Ovary (tissue), 9 donors: ENCODE data around the gene GOLGA3. TPM values are rescaled to one million over a fixed set of nuclear protein-coding genes. Genes with fewer than 3 reads are reported as not detected.

ENCODE experiments used
- DNase-seq, 5 donors: peaks; one replicate each; pipeline ENCODE4 v3.0.0-alpha.2; 2019 to 2020
- H3K27ac ChIP-seq, 2 donors: fragments of 200-600 bp; one replicate each; pipeline versions ENCODE4 v1.5.1 to v1.8.0; 2019 to 2022
- H3K27me3 ChIP-seq: fragments of 200-600 bp; one replicate; pipeline ENCODE4 v1.8.0; 2022
- H3K36me3 ChIP-seq: fragments of 200-600 bp; sonication (generic); one replicate; pipeline ENCODE4 v1.5.1; 2019
- H3K4me1 ChIP-seq: one replicate; pipeline ENCODE4 v1.8.1; 2013; ENCODE audit warnings: mild to moderate bottlenecking, moderate library complexity; ENCODE audit not compliant: insufficient read depth
- H3K4me3 ChIP-seq: fragments of 200-600 bp; sonication (generic); one replicate; pipeline ENCODE4 v1.5.1; 2017
- H3K9me3 ChIP-seq, 2 donors: fragments of 200-600 bp in 1 of 2; sonication (generic) in 1 of 2; one replicate each; pipeline versions ENCODE4 v1.5.1 to v1.8.1; 2013 to 2019; ENCODE audit warnings: mild to moderate bottlenecking in 1 of 2, moderate library complexity in 1 of 2
- CTCF ChIP-seq, 3 donors: fragments of 450-650 bp in 2 of 3; fragments of 200-600 bp in 1 of 3; IDR thresholded peaks; one replicate each; pipeline versions ENCODE4 v1.5.1 to v1.8.0; 2016 to 2022; ENCODE audit warnings: antibody characterized with exemption in 3 of 3, mild to moderate bottlenecking in 1 of 3
- EP300 ChIP-seq: sonication (generic); formaldehyde crosslinking; IDR thresholded peaks from one replicate; pipeline ENCODE4 v1.6.1; 2017; ENCODE audit warnings: antibody characterized with exemption
- POLR2A ChIP-seq: fragments of 450-650 bp; IDR thresholded peaks from one replicate; pipeline ENCODE4 v1.6.1; 2017; ENCODE audit warnings: antibody characterized with exemption, mild to moderate bottlenecking, moderate library complexity
- WGBS, 3 donors: extraction: QIAGEN DNeasy Blood & Tissue Kit in 1 of 3; methylation state at CpG; one replicate each; pipeline versions ENCODE4 v1.1.5 to v1.1.7; 2013 to 2017; 5-methylcytosine and 5-hydroxymethylcytosine counted together
- intact Hi-C, 4 donors: fragments of 100-400 bp; cut with DNase I; formaldehyde crosslinking; loops; one replicate each; pipeline versions ENCODE4 v1.11.0 to v1.15.1; 2022 to 2023
- polyA plus RNA-seq, 2 donors: library from polyadenylated mRNA; stranded (reverse); fragments of 200-250 nt in 1 of 2; fragments of 350-450 nt in 1 of 2; fragmentation: Illumina TruSeq in 1 of 2; extraction: RNeasy Lipid Tissue Mini Kit (QIAGEN cat#74804) in 1 of 2; gene quantifications; one replicate each; pipeline ENCODE4 v1.2.3, GENCODE V29; 2013 to 2014
- total RNA-seq, 7 donors: library from RNA; depleted of rRNA in 2 of 7; stranded (reverse); fragments of >200 nt in 2 of 7; fragmentation: NEBNext Ultra II Directional in 3 of 7; extraction: Animal tissue kit (Norgen Biotek cat#: 25700) in 3 of 7; gene quantifications; one replicate each; pipeline versions ENCODE4 v1.1.0 to v1.2.4, GENCODE V29; 2016 to 2023
- donor health status: DM: no; HTN: no; CAD: no; lungs with moderate emphysema.
- donor health status: DM: no; HTN: no; CAD: no.
- donor health status: Bipolar disorder and iron deficiency.
- donor health status: DM: yes; HTN: yes; CAD: no.
- donor health status: DM: no; HTN: no; CAD: no.
- donor health status: DM: yes; HTN: yes; CAD: no.

Gene GOLGA3
- total and polyA plus RNA-seq, 9 donors: 14.4 to 76.0 (median 50.9) TPM

GRCh38 chr12:132853285-132854092 lies 24.8 kb upstream of the GOLGA3 start:
- TF ChIP-seq EP300: no peak
- no peak for TF ChIP-seq POLR2A
- TF ChIP-seq CTCF (IDR thresholded peaks at IDR 0.05): no peak
- no peak overlapping the region for H3K27ac ChIP-seq
- no peaks in the 10 kb centered on the region for H3K4me1 ChIP-seq
- no peaks in the 10 kb centered on the region for H3K36me3 ChIP-seq
- H3K27me3 ChIP-seq: no peaks in the 10 kb centered on the region
- no peaks in the 10 kb centered on the region for H3K9me3 ChIP-seq
- WGBS, 3 donors: 93% methylated on average over 49 to 51 of the region's 51 CpGs
- H3K4me3 ChIP-seq: no peak overlapping the region
- no peak for DNase-seq
- intact Hi-C loops: no loop called here

- intact Hi-C loops: no loop called here
- Histone ChIP-seq H3K36me3 (no peaks in the 10 kb centered on the region), H3K27ac (no peak overlapping the region), H3K27me3 (no peaks in the 10 kb centered on the region), H3K9me3 (no peaks in the 10 kb centered on the region), H3K4me1 (no peaks in the 10 kb centered on the region), H3K4me3 (no peak overlapping the region)
- WGBS, 3 donors: 93 to 96% (median 93%) methylated on average over 12 of the region's 12 CpGs
- DNase-seq: no peak
- TF ChIP-seq EP300: no peak
- TF ChIP-seq CTCF (IDR thresholded peaks at IDR 0.05): no peak
These were observed 23.8 kb upstream of the GOLGA3 start for GRCh38 chr12:132852496-132852895.

- no peak for DNase-seq
- no peaks in the 10 kb centered on the region for H3K36me3 ChIP-seq
- WGBS, 3 donors: 89 to 95% (median 95%) methylated on average over 25 of the region's 25 CpGs
These were observed 22.8 kb upstream of the GOLGA3 start for GRCh38 chr12:132851465-132851864.

GRCh38 chr12:132850291-132850690 lies 21.6 kb upstream of the GOLGA3 start:
- WGBS, 3 donors: 80 to 91% (median 88%) methylated on average over 16 of the region's 16 CpGs
- Histone ChIP-seq H3K27ac (no peak overlapping the region), H3K4me1 (no peaks in the 10 kb centered on the region), H3K36me3 (no peaks in the 10 kb centered on the region), H3K4me3 (no peak overlapping the region), H3K9me3 (no peaks in the 10 kb centered on the region), H3K27me3 (no peaks in the 10 kb centered on the region)
- TF ChIP-seq EP300: no peak
- no peak for TF ChIP-seq POLR2A
- no peak for TF ChIP-seq CTCF (IDR thresholded peaks at IDR 0.05)
- intact Hi-C loops: no loop called here
- DNase-seq: no peak

More at GRCh38 chr12:132851465-132851864, 22.8 kb upstream of the GOLGA3 start:
- no peaks in the 10 kb centered on the region for H3K9me3 ChIP-seq
- no peaks in the 10 kb centered on the region for H3K4me1 ChIP-seq
- no peak overlapping the region for H3K27ac ChIP-seq
- no peak overlapping the region for H3K4me3 ChIP-seq
- TF ChIP-seq EP300: no peak
- no peak for TF ChIP-seq POLR2A
- intact Hi-C loops: no loop called here
- H3K27me3 ChIP-seq: no peaks in the 10 kb centered on the region

GRCh38 chr12:132848521-132848920 lies 19.9 kb upstream of the GOLGA3 start:
- DNase-seq: no peak
- Histone ChIP-seq H3K27me3 (no peaks in the 10 kb centered on the region), H3K9me3 (no peaks in the 10 kb centered on the region), H3K27ac (no peak overlapping the region), H3K36me3 (no peaks in the 10 kb centered on the region), H3K4me3 (no peak overlapping the region), H3K4me1 (no peaks in the 10 kb centered on the region)
- TF ChIP-seq EP300 (no peak), CTCF (IDR thresholded peaks at IDR 0.05) (no peak), POLR2A (no peak)
- intact Hi-C loops: no loop called here
- 92 to 95% (median 93%) methylated on average over 13 of the region's 13 CpGs for WGBS, 3 donors
